H9 (cell line): ENCODE data around the gene KANSL1. TPM values are rescaled to one million over a fixed set of nuclear protein-coding genes. Genes with fewer than 3 reads are reported as not detected.

ENCODE experiments used
- DNase-seq: peaks from one replicate; pipeline ENCODE4 v3.0.0-alpha.2; 2017
- H2AFZ ChIP-seq: one replicate; pipeline ENCODE4 v1.6.1; 2013; ENCODE audit warnings: mild to moderate bottlenecking, low read length, control low read depth, moderate library complexity
- H2AK5ac ChIP-seq: 2 replicates; pipeline ENCODE4 v1.6.1; 2013; ENCODE audit warnings: low read length, control low read depth, mixed read lengths; ENCODE audit not compliant: insufficient read length
- H2BK120ac ChIP-seq: one replicate; pipeline ENCODE4 v1.6.1; 2013; ENCODE audit warnings: low read depth, mild to moderate bottlenecking, low read length, control low read depth, inconsistent platforms; ENCODE audit not compliant: poor library complexity, severe bottlenecking
- H2BK12ac ChIP-seq: 2 replicates; pipeline ENCODE4 v1.6.1; 2013; ENCODE audit warnings: low read length, control low read depth, mixed read lengths, low read depth; ENCODE audit not compliant: insufficient read length
- H2BK15ac ChIP-seq: 2 replicates; pipeline ENCODE4 v1.6.1; 2013; ENCODE audit warnings: low read depth, low read length, control low read depth
- H2BK20ac ChIP-seq: one replicate; pipeline ENCODE4 v1.6.1; 2013; ENCODE audit warnings: low read depth, mild to moderate bottlenecking, low read length, control low read depth, inconsistent platforms; ENCODE audit not compliant: poor library complexity, severe bottlenecking
- H2BK5ac ChIP-seq: 2 replicates; pipeline ENCODE4 v1.6.1; 2013; ENCODE audit warnings: low read length, control low read depth, mixed read lengths; ENCODE audit not compliant: insufficient read length
- H3K14ac ChIP-seq: 2 replicates; pipeline ENCODE4 v1.6.1; 2013; ENCODE audit warnings: low read length, control low read depth; ENCODE audit not compliant: insufficient read depth
- H3K18ac ChIP-seq: 2 replicates; pipeline ENCODE4 v1.6.1; 2013; ENCODE audit warnings: low read depth, mild to moderate bottlenecking, mixed read lengths, low read length, control low read depth; ENCODE audit not compliant: insufficient read length
- H3K23ac ChIP-seq: 2 replicates; pipeline ENCODE4 v1.6.1; 2013; ENCODE audit warnings: low read length, control low read depth, mixed read lengths, low read depth; ENCODE audit not compliant: insufficient read length
- H3K23me2 ChIP-seq: 2 replicates; pipeline ENCODE4 v1.6.1; 2013; ENCODE audit warnings: low read depth, mild to moderate bottlenecking, mixed read lengths, low read length, control low read depth; ENCODE audit not compliant: insufficient read length, poor library complexity, severe bottlenecking
- H3K27ac ChIP-seq: 2 replicates; pipeline ENCODE4 v1.5.1; 2013; ENCODE audit warnings: low read length, control low read depth, mixed read lengths, low read depth; ENCODE audit not compliant: insufficient read length
- H3K27me3 ChIP-seq: 2 replicates; pipeline ENCODE4 v1.6.1; 2013; ENCODE audit warnings: low read length, control low read depth, inconsistent platforms; ENCODE audit not compliant: insufficient read depth
- H3K4ac ChIP-seq: 2 replicates; pipeline ENCODE4 v1.6.1; 2013; ENCODE audit warnings: low read depth, mild to moderate bottlenecking, control low read depth, inconsistent platforms, low read length, moderate library complexity
- H3K4me1 ChIP-seq: 2 replicates; pipeline ENCODE4 v1.6.1; 2013; ENCODE audit warnings: low read length, control low read depth, inconsistent platforms; ENCODE audit not compliant: insufficient read depth
- H3K4me2 ChIP-seq: 2 replicates; pipeline ENCODE4 v1.6.1; 2013; ENCODE audit warnings: low read length, control low read depth, mixed read lengths; ENCODE audit not compliant: insufficient read length, insufficient read depth
- H3K56ac ChIP-seq: 2 replicates; pipeline ENCODE4 v1.6.1; 2013; ENCODE audit warnings: low read depth, mild to moderate bottlenecking, mixed read lengths, low read length, control low read depth; ENCODE audit not compliant: insufficient read length
- H3K79me1 ChIP-seq: 2 replicates; pipeline ENCODE4 v1.6.1; 2013; ENCODE audit warnings: low read depth, mild to moderate bottlenecking, moderate library complexity, low read length, control low read depth, inconsistent platforms; ENCODE audit not compliant: insufficient read depth, poor library complexity, severe bottlenecking
- H3K79me2 ChIP-seq: 2 replicates; pipeline ENCODE4 v1.6.1; 2013; ENCODE audit warnings: low read length, control low read depth, inconsistent platforms; ENCODE audit not compliant: insufficient read depth
- H3K9ac ChIP-seq: 2 replicates; pipeline ENCODE4 v1.6.1; 2013; ENCODE audit warnings: low read length, control low read depth, mixed read lengths; ENCODE audit not compliant: insufficient read length; ENCODE audit errors: extremely low read depth
- H3K9me3 ChIP-seq: one replicate; pipeline ENCODE4 v1.6.1; 2013; ENCODE audit warnings: low read depth, low read length, inconsistent platforms; ENCODE audit not compliant: control insufficient read depth
- H3T11ph ChIP-seq: one replicate; pipeline ENCODE4 v1.6.1; 2013; ENCODE audit warnings: mild to moderate bottlenecking, low read length, control low read depth, inconsistent platforms
- H4K20me1 ChIP-seq: one replicate; pipeline ENCODE4 v1.6.1; 2013; ENCODE audit not compliant: control insufficient read depth, insufficient read length, insufficient read depth
- H4K5ac ChIP-seq: 2 replicates; pipeline ENCODE4 v1.6.1; 2013; ENCODE audit warnings: low read depth, mild to moderate bottlenecking, mixed read lengths, low read length, control low read depth; ENCODE audit not compliant: insufficient read length
- H4K8ac ChIP-seq: replicated peaks from 2 replicates; pipeline ENCODE4 v1.6.1; 2013; ENCODE audit warnings: low read length, control low read depth, mixed read lengths, low read depth; ENCODE audit not compliant: insufficient read length
- H4K91ac ChIP-seq: 2 replicates; pipeline ENCODE4 v1.6.1; 2013; ENCODE audit warnings: low read depth, mild to moderate bottlenecking, moderate library complexity, mixed read lengths, low read length, control low read depth; ENCODE audit not compliant: insufficient read length
- H3K27ac Mint-ChIP-seq, 3 experiments: 2 replicates in 2 of 3; 3 replicates in 1 of 3; pipeline ENCODE4 v1.8.0; 2020 to 2021; ENCODE audit warnings: mixed read lengths in 3 of 3, mild to moderate bottlenecking in 1 of 3, moderate library complexity in 1 of 3
- H3K27me3 Mint-ChIP-seq: 2 replicates; pipeline ENCODE4 v1.8.0; 2021; ENCODE audit warnings: low read depth, mild to moderate bottlenecking, moderate library complexity, mixed read lengths
- H3K36me3 Mint-ChIP-seq, 3 experiments: 2 replicates in 2 of 3; 3 replicates in 1 of 3; pipeline ENCODE4 v1.8.0; 2020 to 2021; ENCODE audit warnings: low read depth in 3 of 3, mixed read lengths in 3 of 3; ENCODE audit not compliant: insufficient read depth in 1 of 3
- H3K4me1 Mint-ChIP-seq, 2 experiments: 2 replicates each; pipeline ENCODE4 v1.8.0; 2020; ENCODE audit warnings: mixed read lengths in 2 of 2
- H3K4me3 Mint-ChIP-seq, 2 experiments: 2 replicates in 1 of 2; 3 replicates in 1 of 2; pipeline ENCODE4 v1.8.0; 2020 to 2021; ENCODE audit warnings: mild to moderate bottlenecking in 2 of 2, mixed read lengths in 2 of 2, moderate library complexity in 1 of 2
- H3K9me3 Mint-ChIP-seq, 2 experiments: 2 replicates in 1 of 2; 3 replicates in 1 of 2; pipeline ENCODE4 v1.8.0; 2020; ENCODE audit warnings: mild to moderate bottlenecking in 2 of 2, mixed read lengths in 2 of 2, moderate library complexity in 1 of 2
- CTCF ChIP-seq: fragments of 200-600 bp; sonication (generic); conservative IDR thresholded peaks from 3 replicates; pipeline ENCODE4 v1.8.0; 2021; ENCODE audit warnings: antibody characterized with exemption, mild to moderate bottlenecking
- WGBS: extraction: QIAGEN DNeasy Blood & Tissue Kit; methylation state at CpG from one replicate; pipeline ENCODE4 v1.1.7; 2013; ENCODE audit warnings: missing lambda C conversion rate, low lambda C conversion rate, mixed read lengths; ENCODE audit not compliant: insufficient read length; ENCODE audit errors: extremely low coverage; 5-methylcytosine and 5-hydroxymethylcytosine counted together
- total RNA-seq: library from RNA; stranded (reverse); gene quantifications from 2 replicates; pipeline ENCODE4 v1.2.1, GENCODE V29; 2021

Gene KANSL1
- total RNA-seq, 1 experiment from 2014 or later: 114 TPM

GRCh38 chr17:46108120-46108519, 85.1 kb downstream of the KANSL1 start:
- no peak overlapping the region for H4K8ac ChIP-seq
- no peak overlapping the region for H2BK20ac ChIP-seq
- no peak overlapping the region for H3K23ac ChIP-seq
- no peak overlapping the region for H4K5ac ChIP-seq
- H2BK120ac ChIP-seq: no peak overlapping the region
- no peak overlapping the region for H3T11ph ChIP-seq
- no peak overlapping the region for H3K4me3 Mint-ChIP-seq
- H3K36me3 Mint-ChIP-seq: no peaks in the 10 kb centered on the region; a peak in 1 of 7 replicates
- no peak overlapping the region for H2BK12ac ChIP-seq
- no peaks in the 10 kb centered on the region for H3K9me3 ChIP-seq
- no peaks in the 10 kb centered on the region for H3K27me3 ChIP-seq
- H4K20me1 ChIP-seq: no peaks in the 10 kb centered on the region
- no peak overlapping the region for H3K14ac ChIP-seq
- H3K79me2 ChIP-seq: peaks cover 49% of the 10 kb centered on the region; the same call in 1 of the 2 replicates
- no peaks in the 10 kb centered on the region for H3K9me3 Mint-ChIP-seq
- no peak overlapping the region for H3K56ac ChIP-seq
- peak overlapping the region; percentile 29 to 56 (median 46); a peak in 6 of 7 replicates for H3K27ac Mint-ChIP-seq
- DNase-seq: no peak
- no peak overlapping the region for H2AK5ac ChIP-seq
- H3K18ac ChIP-seq: no peak overlapping the region
- 100% methylated on average over 1 of the region's 2 CpGs for WGBS
- peak overlapping the region; percentile 10 for H3K27ac ChIP-seq
- no peak overlapping the region for H3K4ac ChIP-seq
- no peaks in the 10 kb centered on the region for H3K23me2 ChIP-seq
- no peak overlapping the region for H2BK5ac ChIP-seq
- H3K79me1 ChIP-seq: peaks cover 4% of the 10 kb centered on the region
- no peak for TF ChIP-seq CTCF
- H3K4me1 ChIP-seq: peaks cover 5% of the 10 kb centered on the region; the same call in 1 of the 2 replicates
- H2AFZ ChIP-seq: no peak overlapping the region
- no peak overlapping the region for H2BK15ac ChIP-seq
- H3K4me2 ChIP-seq: no peak overlapping the region
- peaks cover 62 to 73% of the 10 kb centered on the region in 2 experiments for H3K4me1 Mint-ChIP-seq
- no peak overlapping the region for H3K9ac ChIP-seq
- no peaks in the 10 kb centered on the region for H3K27me3 Mint-ChIP-seq
- no peak overlapping the region for H4K91ac ChIP-seq
